ENCODE data around the gene EIF4E.
A peak's percentile ranks its signal among the peaks of the same experiment; 100 is the strongest.

EIF4E gene

DNA sequence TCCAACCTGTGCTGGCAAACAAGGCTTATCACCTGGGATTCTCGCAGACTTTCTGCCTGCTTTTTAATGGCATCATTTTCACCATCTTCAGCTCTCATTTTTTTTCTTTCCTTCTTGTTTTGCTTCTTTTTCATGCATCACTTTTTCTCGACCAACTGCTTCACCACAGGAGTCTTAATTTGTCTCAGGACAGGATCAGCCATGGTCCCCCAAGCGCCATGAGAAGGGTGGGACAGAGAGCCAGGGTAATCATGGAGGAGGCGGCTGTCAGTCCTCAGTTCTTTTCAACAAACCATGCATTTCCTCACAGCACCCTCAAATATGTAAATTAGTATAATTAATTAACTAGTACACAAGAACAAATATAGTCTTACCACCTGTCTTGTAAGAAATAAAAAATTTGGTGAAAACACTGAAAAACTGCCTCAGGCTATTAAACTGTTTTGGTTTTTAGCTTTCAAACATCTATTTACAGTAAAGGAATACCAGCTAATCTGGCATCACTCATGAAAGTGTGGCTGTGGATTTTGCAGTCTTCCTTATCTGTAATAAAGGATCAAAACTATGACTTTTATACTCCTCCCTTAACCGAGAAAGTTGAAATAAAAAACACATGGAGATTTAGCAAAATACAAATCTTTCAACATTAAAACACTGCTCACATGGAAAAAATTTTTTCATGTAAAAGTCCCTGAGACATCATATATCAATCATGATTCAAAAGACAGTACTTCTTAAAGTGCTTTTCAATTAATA lies 19.1 kb downstream of the EIF4E start:
- TF ChIP-seq TAF1 (IDR thresholded peaks at IDR 0.05; ENCODE audit: low read depth, low read length) (no peak), POLR2AphosphoS5 (IDR thresholded peaks at IDR 0.05; ENCODE audit: low read depth, low read length) (no peak), PAX5 (IDR thresholded peaks at IDR 0.05; ENCODE audit: insufficient read depth, low read length, severe bottlenecking) (no peak), SPI1 (IDR thresholded peaks at IDR 0.05; ENCODE audit: low read depth, low read length) (no peak), POU2F2 (IDR thresholded peaks at IDR 0.05; ENCODE audit: low read depth, low read length) (no peak)
- FAIRE-seq (no peak), DNase-seq (ENCODE audit: insufficient read length, low spot score) (no peak)

DNA sequence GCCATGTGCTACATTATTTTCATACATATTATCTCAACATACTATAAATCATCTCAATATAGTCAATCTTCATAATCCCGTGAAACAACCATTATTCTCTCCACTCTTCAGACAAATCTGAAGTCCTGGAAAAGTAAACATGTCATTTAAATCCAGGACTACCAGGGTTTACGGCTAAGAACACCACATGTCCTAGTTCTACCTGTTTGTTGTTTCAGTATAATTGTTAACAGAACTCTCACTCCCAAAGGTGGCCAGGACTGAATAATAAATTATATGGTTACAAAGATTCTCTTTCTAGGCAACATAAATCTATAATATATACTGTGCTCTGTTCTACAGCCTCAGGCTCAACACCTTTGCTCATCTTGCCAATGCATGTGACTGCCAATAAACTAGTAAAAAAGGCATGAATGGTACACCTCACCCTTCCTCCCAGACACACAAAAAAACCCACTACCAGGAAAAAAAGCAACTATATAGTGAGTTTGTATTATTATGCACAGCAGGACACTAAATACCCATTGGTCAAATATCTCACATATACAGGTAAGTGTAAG lies 20.1 kb downstream of the EIF4E start:
- no peak for TF ChIP-seq POLR2AphosphoS5 (IDR thresholded peaks at IDR 0.05; ENCODE audit: low read depth, low read length)
- no peak for TF ChIP-seq PAX5 (IDR thresholded peaks at IDR 0.05; ENCODE audit: insufficient read depth, low read length, severe bottlenecking)
- no peak for TF ChIP-seq SPI1 (IDR thresholded peaks at IDR 0.05; ENCODE audit: low read depth, low read length)
- TF ChIP-seq POU2F2 (IDR thresholded peaks at IDR 0.05; ENCODE audit: low read depth, low read length), result no peak
- TF ChIP-seq POLR2A (IDR thresholded peaks at IDR 0.05; ENCODE audit: low read depth, low read length), result no peak
- TF ChIP-seq TAF1 (IDR thresholded peaks at IDR 0.05; ENCODE audit: low read depth, low read length), result no peak
- no peak for FAIRE-seq
- DNase-seq (ENCODE audit: insufficient read length, low spot score), result no peak

- FAIRE-seq (no peak), DNase-seq (ENCODE audit: insufficient read length, low spot score) (no peak)
- TF ChIP-seq POLR2A (IDR thresholded peaks at IDR 0.05; ENCODE audit: low read depth, low read length) (no peak), SPI1 (IDR thresholded peaks at IDR 0.05; ENCODE audit: low read depth, low read length) (no peak), POU2F2 (IDR thresholded peaks at IDR 0.05; ENCODE audit: low read depth, low read length) (no peak), TAF1 (IDR thresholded peaks at IDR 0.05; ENCODE audit: low read depth, low read length) (no peak), POLR2AphosphoS5 (IDR thresholded peaks at IDR 0.05; ENCODE audit: low read depth, low read length) (no peak), PAX5 (IDR thresholded peaks at IDR 0.05; ENCODE audit: insufficient read depth, low read length, severe bottlenecking) (no peak)
Observed at GRCh38 chr4:98908182-98908581, 20.8 kb downstream of the EIF4E start.

DNA sequence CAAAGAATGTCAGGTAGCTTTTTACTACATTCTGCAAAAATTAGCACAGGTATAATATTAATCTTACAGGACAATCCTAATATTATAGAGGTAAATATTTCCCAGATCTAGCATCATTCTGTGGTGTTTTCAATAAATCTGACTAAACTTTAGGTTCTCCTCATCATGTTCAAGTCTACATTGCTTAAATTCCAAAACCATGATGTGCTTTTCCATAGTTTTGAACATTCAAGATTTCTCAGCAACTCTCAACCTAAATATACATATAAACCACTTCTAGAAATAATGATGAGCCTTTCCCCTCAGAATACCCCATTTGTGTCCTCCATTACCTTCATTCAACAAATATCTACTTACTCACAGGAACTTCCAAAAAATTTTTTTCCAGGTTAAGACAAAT lies 23.1 kb downstream of the EIF4E start:
- FAIRE-seq, result no peak
- no peak for TF ChIP-seq PAX5 (IDR thresholded peaks at IDR 0.05; ENCODE audit: insufficient read depth, low read length, severe bottlenecking)
- no peak for TF ChIP-seq POU2F2 (IDR thresholded peaks at IDR 0.05; ENCODE audit: low read depth, low read length)
- no peak for DNase-seq (ENCODE audit: insufficient read length, low spot score)

- TF ChIP-seq PAX5 (IDR thresholded peaks at IDR 0.05; ENCODE audit: insufficient read depth, low read length, severe bottlenecking) (no peak), POLR2AphosphoS5 (IDR thresholded peaks at IDR 0.05; ENCODE audit: low read depth, low read length) (no peak), POU2F2 (IDR thresholded peaks at IDR 0.05; ENCODE audit: low read depth, low read length) (no peak), POLR2A (IDR thresholded peaks at IDR 0.05; ENCODE audit: low read depth, low read length) (no peak), SPI1 (IDR thresholded peaks at IDR 0.05; ENCODE audit: low read depth, low read length) (no peak), TAF1 (IDR thresholded peaks at IDR 0.05; ENCODE audit: low read depth, low read length) (no peak)
- FAIRE-seq, result peak; percentile 65
- no peak for DNase-seq (ENCODE audit: insufficient read length, low spot score)
Observed at GRCh38 chr4:98905297-98905696, 23.6 kb downstream of the EIF4E start.

GRCh38 chr4:98903963-98904362 lies 25.0 kb downstream of the EIF4E start:
- DNase-seq (ENCODE audit: insufficient read length, low spot score) (no peak), FAIRE-seq (no peak)
- TF ChIP-seq TAF1 (IDR thresholded peaks at IDR 0.05; ENCODE audit: low read depth, low read length) (no peak), POLR2A (IDR thresholded peaks at IDR 0.05; ENCODE audit: low read depth, low read length) (no peak), SPI1 (IDR thresholded peaks at IDR 0.05; ENCODE audit: low read depth, low read length) (no peak), POU2F2 (IDR thresholded peaks at IDR 0.05; ENCODE audit: low read depth, low read length) (no peak), POLR2AphosphoS5 (IDR thresholded peaks at IDR 0.05; ENCODE audit: low read depth, low read length) (no peak), PAX5 (IDR thresholded peaks at IDR 0.05; ENCODE audit: insufficient read depth, low read length, severe bottlenecking) (no peak)

DNA sequence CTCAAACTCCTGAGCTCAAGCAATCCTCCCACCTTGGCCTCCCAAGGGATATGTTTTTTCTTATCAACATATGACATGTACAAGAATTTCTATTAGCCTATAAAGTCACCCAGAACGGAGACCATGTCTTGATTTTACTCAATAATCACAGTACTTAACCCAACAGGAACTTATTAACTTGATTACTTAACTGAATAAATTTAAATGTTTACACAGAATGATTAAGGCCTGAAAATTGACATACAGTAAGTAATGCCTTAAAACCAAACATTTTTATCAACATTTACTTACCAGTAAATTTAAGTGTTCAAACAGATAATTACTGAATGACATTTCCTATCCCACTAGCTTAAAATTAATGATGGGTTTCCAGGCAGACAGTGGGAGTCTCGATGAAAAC lies 25.4 kb downstream of the EIF4E start:
- no peak for FAIRE-seq
- TF ChIP-seq PAX5 (IDR thresholded peaks at IDR 0.05; ENCODE audit: insufficient read depth, low read length, severe bottlenecking) (no peak), TAF1 (IDR thresholded peaks at IDR 0.05; ENCODE audit: low read depth, low read length) (no peak), POU2F2 (IDR thresholded peaks at IDR 0.05; ENCODE audit: low read depth, low read length) (no peak), POLR2AphosphoS5 (IDR thresholded peaks at IDR 0.05; ENCODE audit: low read depth, low read length) (no peak), POLR2A (IDR thresholded peaks at IDR 0.05; ENCODE audit: low read depth, low read length) (no peak), SPI1 (IDR thresholded peaks at IDR 0.05; ENCODE audit: low read depth, low read length) (no peak)
- DNase-seq (ENCODE audit: insufficient read length, low spot score), result no peak

GRCh38 chr4:98899277-98899676 lies 29.7 kb downstream of the EIF4E start:
- no peak for DNase-seq (ENCODE audit: insufficient read length, low spot score)
- no peak for FAIRE-seq
- TF ChIP-seq TAF1 (IDR thresholded peaks at IDR 0.05; ENCODE audit: low read depth, low read length) (no peak), PAX5 (IDR thresholded peaks at IDR 0.05; ENCODE audit: insufficient read depth, low read length, severe bottlenecking) (no peak), POLR2AphosphoS5 (IDR thresholded peaks at IDR 0.05; ENCODE audit: low read depth, low read length) (no peak), POU2F2 (IDR thresholded peaks at IDR 0.05; ENCODE audit: low read depth, low read length) (no peak), POLR2A (IDR thresholded peaks at IDR 0.05; ENCODE audit: low read depth, low read length) (no peak), SPI1 (IDR thresholded peaks at IDR 0.05; ENCODE audit: low read depth, low read length) (no peak)

DNA sequence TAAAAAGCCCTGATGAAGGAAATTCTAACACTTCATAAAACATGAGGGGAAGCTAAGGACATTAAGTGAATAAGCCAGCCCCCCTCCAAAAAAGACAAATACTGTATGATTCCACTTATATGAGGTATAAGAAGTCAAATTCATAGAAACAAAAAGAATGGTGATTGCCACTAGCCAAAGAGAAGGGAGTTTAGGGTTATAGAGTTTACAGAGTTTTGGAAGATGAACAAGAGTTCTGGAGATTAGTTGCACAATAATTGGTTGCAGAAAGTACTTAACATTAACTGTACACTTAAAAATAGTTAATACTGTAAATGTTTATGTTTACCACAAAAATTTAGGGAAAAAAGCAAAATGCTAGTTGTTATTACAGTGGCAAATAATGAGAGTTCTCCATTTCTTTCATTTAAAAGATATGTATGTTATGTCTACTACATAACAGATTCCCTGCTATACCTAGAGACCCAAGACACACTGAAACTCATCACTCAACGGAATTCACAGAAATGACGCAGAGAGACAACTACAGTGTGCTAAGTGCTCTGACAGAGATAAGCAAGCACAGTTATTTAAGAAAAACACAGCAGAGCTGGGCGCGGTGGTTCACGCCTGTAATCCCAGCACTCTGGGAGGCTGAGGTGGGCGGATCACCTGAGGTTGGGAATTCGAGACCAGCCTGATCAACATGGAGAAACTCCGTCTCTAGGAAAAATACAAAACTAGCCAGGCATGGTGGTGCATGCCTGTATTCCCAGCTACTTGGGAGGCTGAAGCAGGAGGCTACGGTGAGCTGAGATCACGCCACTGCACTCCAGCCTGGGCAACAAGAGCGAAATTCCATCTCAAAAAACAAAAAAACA lies 37.2 kb downstream of the EIF4E start:
- FAIRE-seq (no peak), DNase-seq (ENCODE audit: insufficient read length, low spot score) (no peak)
- no peak for TF ChIP-seq POU2F2 (IDR thresholded peaks at IDR 0.05; ENCODE audit: low read depth, low read length)
- no peak for TF ChIP-seq POLR2A (IDR thresholded peaks at IDR 0.05; ENCODE audit: low read depth, low read length)
- TF ChIP-seq PAX5 (IDR thresholded peaks at IDR 0.05; ENCODE audit: insufficient read depth, low read length, severe bottlenecking), result no peak
- TF ChIP-seq SPI1 (IDR thresholded peaks at IDR 0.05; ENCODE audit: low read depth, low read length), result no peak
- TF ChIP-seq TAF1 (IDR thresholded peaks at IDR 0.05; ENCODE audit: low read depth, low read length), result no peak
- no peak for TF ChIP-seq POLR2AphosphoS5 (IDR thresholded peaks at IDR 0.05; ENCODE audit: low read depth, low read length)
